CD8-positive, alpha-beta memory T cell (primary cell): ENCODE measurements around the gene PHLDB3. TPM values are rescaled to one million over a fixed set of nuclear protein-coding genes. Genes with fewer than 3 reads are reported as not detected.

Experiments
- CTCF ChIA-PET: fragments of 350-600 bp; sonication (Branson Sonifier 250); formaldehyde crosslinking; loops from one replicate; lab custom pipeline; 2021; ENCODE audit warnings: antibody characterized with exemption; lab: Charles Lee
- POLR2A ChIA-PET: fragments of 350-600 bp; sonication (Branson Sonifier 250); formaldehyde crosslinking; loops from one replicate; lab custom pipeline; 2021; ENCODE audit warnings: antibody characterized with exemption; lab: Charles Lee
- DNase-seq, 5 donors: peaks; one replicate each; pipeline versions ENCODE4 v3.0.0 to v3.0.0-alpha.2; 2020 to 2022; ENCODE audit warnings: mixed read lengths in 1 of 5
- H3K27ac ChIP-seq: one replicate; pipeline ENCODE4 v1.7.0; 2013; ENCODE audit warnings: low read depth, mild to moderate bottlenecking, low read length, moderate library complexity
- H3K27me3 ChIP-seq: 2 replicates; pipeline ENCODE4 v1.7.0; 2013; ENCODE audit warnings: low read length, mild to moderate bottlenecking; ENCODE audit not compliant: insufficient read depth, poor library complexity, severe bottlenecking
- H3K36me3 ChIP-seq: 2 replicates; pipeline ENCODE4 v1.7.0; 2013; ENCODE audit warnings: mild to moderate bottlenecking, low read length, moderate library complexity; ENCODE audit not compliant: insufficient read depth
- H3K4me1 ChIP-seq: 2 replicates; pipeline ENCODE4 v1.7.0; 2013; ENCODE audit warnings: mild to moderate bottlenecking, low read length, moderate library complexity; ENCODE audit not compliant: insufficient read depth
- H3K4me3 ChIP-seq: 2 replicates; pipeline ENCODE4 v1.7.0; 2013; ENCODE audit warnings: mild to moderate bottlenecking, low read length
- H3K9me3 ChIP-seq: 2 replicates; pipeline ENCODE4 v1.7.0; 2013; ENCODE audit warnings: mild to moderate bottlenecking, low read length
- H3K27ac Mint-ChIP-seq, 8 donors: one replicate each; pipeline ENCODE4 v1.8.0; 2020 to 2021; ENCODE audit warnings: mixed read lengths in 8 of 8, mild to moderate bottlenecking in 6 of 8, inconsistent platforms in 3 of 8, moderate library complexity in 3 of 8
- H3K27me3 Mint-ChIP-seq, 2 donors: one replicate each; pipeline ENCODE4 v1.8.0; 2020 to 2021; ENCODE audit warnings: mixed read lengths in 2 of 2, mild to moderate bottlenecking in 1 of 2, moderate library complexity in 1 of 2
- H3K36me3 Mint-ChIP-seq, 3 donors: one replicate each; pipeline ENCODE4 v1.8.0; 2020 to 2021; ENCODE audit warnings: mixed read lengths in 3 of 3, inconsistent platforms in 1 of 3, mild to moderate bottlenecking in 1 of 3
- H3K4me1 Mint-ChIP-seq, 3 donors: one replicate each; pipeline ENCODE4 v1.8.0; 2020 to 2021; ENCODE audit warnings: mixed read lengths in 3 of 3, inconsistent platforms in 1 of 3, mild to moderate bottlenecking in 1 of 3
- H3K4me3 Mint-ChIP-seq, 7 donors: one replicate each; pipeline ENCODE4 v1.8.0; 2020 to 2021; ENCODE audit warnings: mixed read lengths in 7 of 7, mild to moderate bottlenecking in 6 of 7, moderate library complexity in 4 of 7, inconsistent platforms in 2 of 7
- H3K9me3 Mint-ChIP-seq, 5 donors: one replicate each; pipeline ENCODE4 v1.8.0; 2020 to 2022; ENCODE audit warnings: mixed read lengths in 5 of 5, mild to moderate bottlenecking in 3 of 5, moderate library complexity in 2 of 5, inconsistent platforms in 1 of 5
- polyA plus RNA-seq: library from polyadenylated mRNA; unstranded; fragments of 300-500 nt; fragmentation: Illumina TruSeq; gene quantifications from one replicate; pipeline ENCODE4 v1.2.3, GENCODE V29; 2021
- total RNA-seq, 2 experiments: library from RNA; stranded (reverse); gene quantifications; one replicate each; pipeline ENCODE4 v1.2.3, GENCODE V29; 2021

Gene PHLDB3
- total and polyA plus RNA-seq, 3 experiments from 2014 or later: 8.1 to 15.4 (median 13.5) TPM

- no peaks in the 10 kb centered on the region for H3K27me3 Mint-ChIP-seq
- no peaks in the 10 kb centered on the region for H3K9me3 Mint-ChIP-seq
- peak overlapping the region in 2 of 8 donors; percentile 86 to 91 for H3K27ac Mint-ChIP-seq
- Histone ChIP-seq H3K4me3 (no peak overlapping the region), H3K36me3 (no peaks in the 10 kb centered on the region), H3K9me3 (no peaks in the 10 kb centered on the region), H3K4me1 (peaks cover 9% of the 10 kb centered on the region), H3K27me3 (no peaks in the 10 kb centered on the region), H3K27ac (no peak overlapping the region)
- POLR2A ChIA-PET: no interaction called here
- peaks cover 12 to 28% (median 19%) of the 10 kb centered on the region in 3 donors for H3K4me1 Mint-ChIP-seq
- no peak for DNase-seq
- H3K4me3 Mint-ChIP-seq: no peak overlapping the region
- H3K36me3 Mint-ChIP-seq: no peaks in the 10 kb centered on the region
- CTCF ChIA-PET: interaction anchor here (0.6 to 6.1 kb wide), 3 partner anchors 16 to 88 kb away, joined by 3 to 52 read pairs (median 24); no protein-coding TSS in a partner anchor
Observed at GRCh38 chr19:43430976-43431375, 73.6 kb downstream of the PHLDB3 start.

GRCh38 chr19:43430142-43430710 is 74.3 kb downstream of the PHLDB3 start:
- Mint-ChIP-seq H3K9me3 (no peaks in the 10 kb centered on the region), H3K27ac (peak overlapping the region in 2 of 8 donors; percentile 86 to 91), H3K27me3 (no peaks in the 10 kb centered on the region), H3K4me1 (peaks cover 10 to 27% (median 20%) of the 10 kb centered on the region in 3 donors), H3K36me3 (no peaks in the 10 kb centered on the region), H3K4me3 (peak overlapping the region in 1 of 7 donors; percentile 74)
- DNase-seq: peak in 1 of 5 donors; percentile 12
- H3K27me3 ChIP-seq: no peaks in the 10 kb centered on the region
- no peak overlapping the region for H3K4me3 ChIP-seq
- no peak overlapping the region for H3K27ac ChIP-seq
- H3K36me3 ChIP-seq: no peaks in the 10 kb centered on the region
- ChIA-PET CTCF (interaction anchor here (6.1 kb wide), 1 partner anchor 89 kb away, joined by 52 read pairs; no protein-coding TSS in a partner anchor), POLR2A (no interaction called here)
- H3K9me3 ChIP-seq: no peaks in the 10 kb centered on the region
- peaks cover 9% of the 10 kb centered on the region for H3K4me1 ChIP-seq

DNA sequence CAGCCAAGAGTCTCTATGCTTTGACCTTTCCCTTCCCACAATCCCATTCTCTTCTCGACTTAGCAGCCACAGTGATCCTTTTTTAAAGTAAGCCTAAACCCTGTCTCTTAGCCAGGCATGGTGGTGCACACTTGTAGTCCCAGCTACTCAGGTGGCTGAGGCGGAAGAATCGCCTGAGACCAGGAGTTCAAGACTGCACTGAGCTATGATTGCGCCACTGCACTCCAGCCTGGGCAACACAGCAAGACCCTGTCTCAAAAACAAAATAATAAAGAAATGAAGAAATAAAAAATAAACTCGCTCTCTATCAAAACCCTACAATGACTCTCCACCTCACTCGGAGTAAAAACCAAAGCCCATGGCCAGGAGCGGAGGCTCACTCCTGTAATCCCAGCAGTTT is 75.2 kb downstream of the PHLDB3 start:
- Mint-ChIP-seq H3K4me3 (no peak overlapping the region), H3K36me3 (no peaks in the 10 kb centered on the region), H3K4me1 (peaks cover 10 to 31% (median 19%) of the 10 kb centered on the region in 3 donors), H3K9me3 (no peaks in the 10 kb centered on the region), H3K27ac (peak overlapping the region in 1 of 8 donors; percentile 1), H3K27me3 (no peaks in the 10 kb centered on the region)
- Histone ChIP-seq H3K4me3 (no peak overlapping the region), H3K27me3 (no peaks in the 10 kb centered on the region), H3K9me3 (no peaks in the 10 kb centered on the region), H3K36me3 (no peaks in the 10 kb centered on the region), H3K4me1 (peaks cover 9% of the 10 kb centered on the region), H3K27ac (no peak overlapping the region)
- ChIA-PET CTCF (interaction anchor here (1.8 kb wide), 1 partner anchor 90 kb away, joined by 6 read pairs; no protein-coding TSS in a partner anchor), POLR2A (no interaction called here)
- DNase-seq: no peak

GRCh38 chr19:43425567-43426392 is 78.8 kb downstream of the PHLDB3 start:
- Mint-ChIP-seq H3K4me3 (no peak overlapping the region), H3K27me3 (peaks cover 5 to 9% of the 10 kb centered on the region in 2 donors), H3K27ac (peak overlapping the region in 3 of 8 donors; percentile 7 to 60 (median 43)), H3K9me3 (no peaks in the 10 kb centered on the region), H3K36me3 (no peaks in the 10 kb centered on the region), H3K4me1 (peaks cover 1 to 10% (median 5%) of the 10 kb centered on the region in 3 donors)
- Histone ChIP-seq H3K9me3 (no peaks in the 10 kb centered on the region), H3K27ac (no peak overlapping the region), H3K4me3 (no peak overlapping the region), H3K27me3 (no peaks in the 10 kb centered on the region), H3K36me3 (no peaks in the 10 kb centered on the region), H3K4me1 (no peaks in the 10 kb centered on the region)
- ChIA-PET CTCF (interaction anchor here (0.8 to 2.8 kb wide), 4 partner anchors 10 to 94 kb away, joined by 3 to 8 read pairs (median 4); no protein-coding TSS in a partner anchor), POLR2A (interaction anchor here (0.5 kb wide), 1 partner anchor 83 kb away, joined by 5 read pairs; no protein-coding TSS in a partner anchor)
- DNase-seq: no peak

Other genes with a start within 250 kb of the PHLDB3 start
- gene PSG9, start 235.2 kb downstream of the PHLDB3 start, total RNA-seq: not detected
- not detected for gene PSG9, start 235.2 kb downstream of the PHLDB3 start, polyA plus RNA-seq
- not detected for gene CD177, start 151.1 kb downstream of the PHLDB3 start, total RNA-seq
- not detected for gene CD177, start 151.1 kb downstream of the PHLDB3 start, polyA plus RNA-seq
- not detected for gene TEX101, start 89.9 kb downstream of the PHLDB3 start, total RNA-seq
- not detected for gene TEX101, start 89.9 kb downstream of the PHLDB3 start, polyA plus RNA-seq
- 1 to 10 TPM in 1 of 2 experiments, under 1 TPM in 1; 0.84 to 1.2 TPM for gene LYPD3, start 39.1 kb downstream of the PHLDB3 start, total RNA-seq
- 3.8 TPM for gene LYPD3, start 39.1 kb downstream of the PHLDB3 start, polyA plus RNA-seq
- gene ETHE1, start 22.5 kb upstream of the PHLDB3 start, total RNA-seq: 10 to 100 TPM; 34.4 to 42.3 TPM
- gene ETHE1, start 22.5 kb upstream of the PHLDB3 start, polyA plus RNA-seq: 77.0 TPM
- gene ZNF575, start 28.4 kb upstream of the PHLDB3 start, total RNA-seq: 1 to 10 TPM; 2.1 to 2.3 TPM
- 2.6 TPM for gene ZNF575, start 28.4 kb upstream of the PHLDB3 start, polyA plus RNA-seq
- 10 to 100 TPM; 37.0 to 37.2 TPM for gene XRCC1, start 70.8 kb upstream of the PHLDB3 start, total RNA-seq
- gene XRCC1, start 70.8 kb upstream of the PHLDB3 start, polyA plus RNA-seq: 31.4 TPM
- 10 to 100 TPM in 1 of 2 experiments, 1 to 10 TPM in 1; 9.9 to 13.8 TPM for gene PINLYP, start 71.1 kb upstream of the PHLDB3 start, total RNA-seq
- 1.3 TPM for gene PINLYP, start 71.1 kb upstream of the PHLDB3 start, polyA plus RNA-seq
- 10 to 100 TPM; 25.4 to 30.2 TPM for gene IRGQ, start 91.4 kb upstream of the PHLDB3 start, total RNA-seq
- 2.2 TPM for gene IRGQ, start 91.4 kb upstream of the PHLDB3 start, polyA plus RNA-seq
- gene ZNF576, start 91.8 kb upstream of the PHLDB3 start, total RNA-seq: 10 to 100 TPM; 19.5 to 20.9 TPM
- gene ZNF576, start 91.8 kb upstream of the PHLDB3 start, polyA plus RNA-seq: 9.3 TPM
- under 1 TPM; 0.24 to 0.58 TPM for gene SRRM5, start 107.3 kb upstream of the PHLDB3 start, total RNA-seq
- 0.26 TPM for gene SRRM5, start 107.3 kb upstream of the PHLDB3 start, polyA plus RNA-seq
- 10 to 100 TPM; 23.6 to 23.8 TPM for gene ZNF428, start 114.9 kb upstream of the PHLDB3 start, total RNA-seq
- 22.0 TPM for gene ZNF428, start 114.9 kb upstream of the PHLDB3 start, polyA plus RNA-seq
- gene CADM4, start 135.1 kb upstream of the PHLDB3 start, total RNA-seq: under 1 TPM; 0.24 to 0.57 TPM
- gene CADM4, start 135.1 kb upstream of the PHLDB3 start, polyA plus RNA-seq: not detected
- gene PLAUR, start 165.4 kb upstream of the PHLDB3 start, total RNA-seq: 1 to 10 TPM; 2.7 to 5.0 TPM
- gene PLAUR, start 165.4 kb upstream of the PHLDB3 start, polyA plus RNA-seq: 3.8 TPM
- gene IRGC, start 211.3 kb upstream of the PHLDB3 start, total RNA-seq: not detected
- not detected for gene IRGC, start 211.3 kb upstream of the PHLDB3 start, polyA plus RNA-seq